Skin of body (tissue), 2 donors: Measurements from ENCODE around the gene OR10J4. TPM values are rescaled to one million over a fixed set of nuclear protein-coding genes. Genes with fewer than 3 reads are reported as not detected.
"Not testable (repeated sequence)": the region's sequence is repeated elsewhere in the genome, so short reads cannot be mapped to it uniquely, and the experiment has no call there.

ENCODE experiments used
- DNase-seq: peaks from one replicate; lab custom pipeline; 2025; lab: John Stamatoyannopoulos, UW
- total RNA-seq: library from RNA; depleted of rRNA; stranded (reverse); fragments of >200 nt; gene quantifications from one replicate; pipeline ENCODE4 v1.2.3, GENCODE V29; 2014

The OR10J4 gene
- total RNA-seq: not detected

GRCh38 chr1:159431904-159432303 lies at the start of gene OR10J4:
Gene OR10J4, plus strand, starts transcription at chr1:159432204.
- no peak for DNase-seq

- no peak for DNase-seq
Observed at GRCh38 chr1:159406821-159407220, 25.2 kb upstream of the OR10J4 start.

- no peak for DNase-seq
Observed at GRCh38 chr1:159408862-159409400, 23.1 kb upstream of the OR10J4 start.

- DNase-seq: no peak
Observed at GRCh38 chr1:159421821-159422220, 10.2 kb upstream of the OR10J4 start.

GRCh38 chr1:159428536-159428935 lies 3.5 kb upstream of the OR10J4 start:
- DNase-seq: no peak

- DNase-seq: no peak
Observed at GRCh38 chr1:159429074-159429861, 2.7 kb upstream of the OR10J4 start.

- DNase-seq: no peak
Observed at GRCh38 chr1:159430985-159431384, 1.0 kb upstream of the OR10J4 start.

GRCh38 chr1:159436469-159436868 lies 4.5 kb downstream of the OR10J4 start:
- no peak for DNase-seq

GRCh38 chr1:159439422-159439821 lies 7.4 kb downstream of the OR10J4 start, which contains the start of gene OR10J1:
Gene OR10J1, plus strand, starts transcription at chr1:159439722. Its CDS starts 70 bp downstream, at chr1:159439792.
- DNase-seq: no peak

GRCh38 chr1:159441360-159441759 lies 9.4 kb downstream of the OR10J4 start:
- DNase-seq: no peak

GRCh38 chr1:159442428-159442827 lies 10.4 kb downstream of the OR10J4 start:
- DNase-seq: no peak

GRCh38 chr1:159443066-159443750 lies 11.2 kb downstream of the OR10J4 start:
- DNase-seq: no peak

GRCh38 chr1:159444511-159444910 lies 12.5 kb downstream of the OR10J4 start:
- DNase-seq: no peak

- DNase-seq: no peak
Observed at GRCh38 chr1:159448181-159448580, 16.2 kb downstream of the OR10J4 start.

GRCh38 chr1:159449605-159450004 lies 17.6 kb downstream of the OR10J4 start:
- not testable (repeated sequence) for DNase-seq

- no peak for DNase-seq
Observed at GRCh38 chr1:159459551-159459950, 27.5 kb downstream of the OR10J4 start.

- DNase-seq: no peak
Observed at GRCh38 chr1:159465191-159465603, 33.2 kb downstream of the OR10J4 start.

GRCh38 chr1:159468321-159468720 lies 36.3 kb downstream of the OR10J4 start:
- DNase-seq: no peak

- DNase-seq: no peak
Observed at GRCh38 chr1:159469921-159470533, 38.0 kb downstream of the OR10J4 start.

GRCh38 chr1:159473335-159473734 lies 41.3 kb downstream of the OR10J4 start:
- no peak for DNase-seq

- no peak for DNase-seq
Observed at GRCh38 chr1:159474926-159475325, 42.9 kb downstream of the OR10J4 start.
